DOHH2 (cell line): Measurements from ENCODE around the gene SHISAL1.

Experiments used
- H3F3A ChIP-seq: fragments of 200-600 bp; sonication (generic), shearing (Covaris generic); 2 replicates; pipeline ENCODE4 v1.6.0; 2016; ENCODE audit warnings: antibody characterized with exemption, mild to moderate bottlenecking; ENCODE audit not compliant: control insufficient read depth, insufficient read depth
- H3K27ac ChIP-seq: fragments of 200-600 bp; sonication (generic); 2 replicates; pipeline ENCODE4 v1.5.1; 2014; ENCODE audit warnings: low read depth, mild to moderate bottlenecking, low read length, moderate library complexity
- H3K27me3 ChIP-seq: fragments of 200-600 bp; sonication (generic); 2 replicates; pipeline ENCODE4 v1.6.1; 2014; ENCODE audit warnings: mild to moderate bottlenecking, low read length, mixed read lengths; ENCODE audit not compliant: control insufficient read depth
- H3K36me3 ChIP-seq: fragments of 200-600 bp; sonication (generic); 2 replicates; pipeline ENCODE4 v1.6.1; 2014; ENCODE audit warnings: mild to moderate bottlenecking, low read length, moderate library complexity, mixed read lengths; ENCODE audit not compliant: control insufficient read depth
- H3K4me1 ChIP-seq: fragments of 200-600 bp; sonication (generic); 2 replicates; pipeline ENCODE4 v1.6.1; 2014; ENCODE audit warnings: mild to moderate bottlenecking, low read length, mixed read lengths; ENCODE audit not compliant: control insufficient read depth
- H3K4me2 ChIP-seq: fragments of 200-600 bp; sonication (generic); 2 replicates; pipeline ENCODE4 v1.6.0; 2014; ENCODE audit warnings: mild to moderate bottlenecking, low read length, moderate library complexity
- H3K4me3 ChIP-seq: fragments of 200-600 bp; sonication (generic); 2 replicates; pipeline ENCODE4 v1.5.1; 2014; ENCODE audit warnings: mild to moderate bottlenecking, low read length, mixed read lengths
- H3K79me2 ChIP-seq: fragments of 200-600 bp; sonication (generic); 2 replicates; pipeline ENCODE4 v1.6.1; 2014; ENCODE audit warnings: mild to moderate bottlenecking, low read length, mixed read lengths; ENCODE audit not compliant: control insufficient read depth
- H3K9me2 ChIP-seq: fragments of 200-600 bp; sonication (generic); replicated peaks from 2 replicates; pipeline ENCODE4 v1.6.1; 2014; ENCODE audit warnings: mild to moderate bottlenecking, low read length, mixed read lengths; ENCODE audit not compliant: control insufficient read depth
- H3K9me3 ChIP-seq: fragments of 200-600 bp; sonication (generic); 2 replicates; pipeline ENCODE4 v1.6.1; 2014; ENCODE audit warnings: antibody characterized with exemption, low read length, mixed read lengths; ENCODE audit not compliant: control insufficient read depth, insufficient read depth
- H4K20me1 ChIP-seq: fragments of 200-600 bp; sonication (generic); 2 replicates; pipeline ENCODE4 v1.6.0; 2014; ENCODE audit warnings: low read depth, mild to moderate bottlenecking, antibody characterized with exemption, low read length, moderate library complexity; ENCODE audit not compliant: control insufficient read depth, insufficient read depth
- EZH2phosphoT487 ChIP-seq: fragments of 200-600 bp; sonication (generic); IDR thresholded peaks from 2 replicates; pipeline ENCODE4 v1.6.1; 2017; ENCODE audit warnings: borderline replicate concordance, mild to moderate bottlenecking, antibody characterized with exemption, low read length, moderate library complexity, mixed read lengths
- TF ChIP-seq, protein P1 (sequence below): fragments of 200-600 bp; sonication (generic); IDR thresholded peaks from one replicate; pipeline ENCODE4 v1.5.1; 2014; ENCODE audit warnings: antibody characterized with exemption, mild to moderate bottlenecking, low read depth, low read length; ENCODE audit not compliant: poor library complexity, severe bottlenecking

The SHISAL1 gene

DNA sequence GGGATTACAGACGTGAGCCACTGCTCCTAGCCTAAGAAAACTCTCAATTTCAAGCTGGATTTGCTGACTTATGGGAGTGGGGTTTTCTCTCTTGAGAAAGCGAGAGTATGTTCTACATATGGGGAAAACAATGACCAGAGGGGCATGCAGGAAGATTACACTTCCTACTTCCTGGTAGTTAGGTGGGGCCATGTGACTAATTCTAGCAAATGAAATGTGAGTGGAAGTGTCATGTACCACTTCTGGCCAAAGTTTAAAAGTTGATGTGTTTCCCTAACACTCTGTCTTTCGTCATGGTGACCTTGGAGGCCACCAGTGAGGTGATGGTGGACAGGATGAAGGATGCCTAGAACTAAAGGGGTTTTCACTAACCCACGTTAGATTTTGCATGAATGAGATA is 81.5 kb downstream of the SHISAL1 start:
- H3K9me2 ChIP-seq: no peaks in the 10 kb centered on the region
- H3K27ac ChIP-seq: no peak overlapping the region
- H3K4me3 ChIP-seq: no peak overlapping the region
- H3K4me2 ChIP-seq: no peak overlapping the region
- H3K9me3 ChIP-seq: 0 out of 2 replicates have a peak, but pooled peaks cover 4% of the 10 kb centered on the region
- H3K27me3 ChIP-seq: no peaks in the 10 kb centered on the region; the same call in 1 of the 2 replicates
- no peaks in the 10 kb centered on the region for H3K36me3 ChIP-seq
- no peaks in the 10 kb centered on the region for H4K20me1 ChIP-seq
- no peaks in the 10 kb centered on the region for H3K79me2 ChIP-seq
- no peaks in the 10 kb centered on the region for H3K4me1 ChIP-seq
- TF ChIP-seq EZH2phosphoT487: no peak
- TF ChIP-seq, protein P1, sequence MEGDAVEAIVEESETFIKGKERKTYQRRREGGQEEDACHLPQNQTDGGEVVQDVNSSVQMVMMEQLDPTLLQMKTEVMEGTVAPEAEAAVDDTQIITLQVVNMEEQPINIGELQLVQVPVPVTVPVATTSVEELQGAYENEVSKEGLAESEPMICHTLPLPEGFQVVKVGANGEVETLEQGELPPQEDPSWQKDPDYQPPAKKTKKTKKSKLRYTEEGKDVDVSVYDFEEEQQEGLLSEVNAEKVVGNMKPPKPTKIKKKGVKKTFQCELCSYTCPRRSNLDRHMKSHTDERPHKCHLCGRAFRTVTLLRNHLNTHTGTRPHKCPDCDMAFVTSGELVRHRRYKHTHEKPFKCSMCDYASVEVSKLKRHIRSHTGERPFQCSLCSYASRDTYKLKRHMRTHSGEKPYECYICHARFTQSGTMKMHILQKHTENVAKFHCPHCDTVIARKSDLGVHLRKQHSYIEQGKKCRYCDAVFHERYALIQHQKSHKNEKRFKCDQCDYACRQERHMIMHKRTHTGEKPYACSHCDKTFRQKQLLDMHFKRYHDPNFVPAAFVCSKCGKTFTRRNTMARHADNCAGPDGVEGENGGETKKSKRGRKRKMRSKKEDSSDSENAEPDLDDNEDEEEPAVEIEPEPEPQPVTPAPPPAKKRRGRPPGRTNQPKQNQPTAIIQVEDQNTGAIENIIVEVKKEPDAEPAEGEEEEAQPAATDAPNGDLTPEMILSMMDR: no peak
- 0 out of 2 replicates have a peak, but pooled peaks cover 3% of the 10 kb centered on the region for H3F3A ChIP-seq

DNA sequence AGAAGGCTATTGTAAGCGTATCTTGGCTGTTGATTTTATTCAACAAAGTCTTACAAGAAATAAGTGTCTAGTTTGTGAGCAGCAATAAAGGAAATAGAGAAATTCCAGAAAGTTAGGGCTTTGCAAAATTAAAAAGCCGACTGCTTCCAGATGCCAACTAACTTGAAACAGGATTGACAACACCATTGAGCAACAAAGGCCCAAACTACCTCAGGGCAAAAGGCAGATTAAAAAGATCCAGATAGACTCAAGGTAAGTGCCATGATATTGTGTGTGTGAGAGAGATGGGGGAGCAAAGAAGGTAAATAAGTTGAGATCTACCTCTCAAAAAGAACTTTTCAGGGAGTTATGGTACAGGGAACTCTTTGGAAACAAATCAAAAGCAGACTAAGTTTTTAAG is 82.9 kb downstream of the SHISAL1 start:
- Histone ChIP-seq H3K4me1 (no peaks in the 10 kb centered on the region), H3K27ac (no peak overlapping the region), H3K9me3 (0 out of 2 replicates have a peak, but pooled peaks cover 4% of the 10 kb centered on the region), H3K4me3 (no peak overlapping the region), H3K27me3 (no peaks in the 10 kb centered on the region; the same call in 1 of the 2 replicates), H3K36me3 (no peaks in the 10 kb centered on the region), H4K20me1 (no peaks in the 10 kb centered on the region), H3K79me2 (no peaks in the 10 kb centered on the region), H3K4me2 (no peak overlapping the region), H3K9me2 (no peaks in the 10 kb centered on the region), H3F3A (no peaks in the 10 kb centered on the region)
- TF ChIP-seq, protein P1: no peak
- TF ChIP-seq EZH2phosphoT487: no peak

GRCh38 chr22:44229331-44229730 is 83.4 kb downstream of the SHISAL1 start:
- Histone ChIP-seq H3F3A (no peaks in the 10 kb centered on the region), H3K27ac (no peak overlapping the region)
- TF ChIP-seq, protein P1: no peak
- TF ChIP-seq EZH2phosphoT487: no peak

More at GRCh38 chr22:44229331-44229730, 83.4 kb downstream of the SHISAL1 start:
- Histone ChIP-seq H3K9me3 (0 out of 2 replicates have a peak, but pooled peaks cover 4% of the 10 kb centered on the region), H3K9me2 (no peaks in the 10 kb centered on the region), H3K4me2 (no peak overlapping the region), H3K4me1 (no peaks in the 10 kb centered on the region), H3K4me3 (no peak overlapping the region), H3K79me2 (no peaks in the 10 kb centered on the region), H3K27me3 (no peaks in the 10 kb centered on the region; the same call in 1 of the 2 replicates), H3K36me3 (no peaks in the 10 kb centered on the region), H4K20me1 (no peaks in the 10 kb centered on the region)
